SIG-M5 treated with dmso at 0.1 percent for 504 hours (cell line): ENCODE results near the gene TCF12.

Experiments used
- DNase-seq: peaks from one replicate; lab custom pipeline; 2025; ENCODE audit not compliant: unreplicated experiment; lab: John Stamatoyannopoulos, UW

The TCF12 gene

GRCh38 chr15:57310876-57311275 lies 392.4 kb downstream of the TCF12 start:
- DNase-seq, result no peak

GRCh38 chr15:57312006-57312317 lies 393.5 kb downstream of the TCF12 start:
- no peak for DNase-seq

GRCh38 chr15:57312318-57313133 lies 394.1 kb downstream of the TCF12 start:
- DNase-seq, result no peak

GRCh38 chr15:57313134-57313483 lies 394.7 kb downstream of the TCF12 start:
- DNase-seq, result no peak

GRCh38 chr15:57314221-57314620 lies 395.8 kb downstream of the TCF12 start:
- no peak for DNase-seq

GRCh38 chr15:57316451-57316850 lies 398.0 kb downstream of the TCF12 start:
- no peak for DNase-seq

GRCh38 chr15:57319226-57319918 lies 400.9 kb downstream of the TCF12 start:
- DNase-seq, result no peak

- no peak for DNase-seq
Measured at GRCh38 chr15:57319919-57320560, 401.6 kb downstream of the TCF12 start.

GRCh38 chr15:57320631-57321220 lies 402.3 kb downstream of the TCF12 start:
- DNase-seq, result no peak

GRCh38 chr15:57321485-57321884 lies 403.0 kb downstream of the TCF12 start:
- DNase-seq, result no peak

- DNase-seq, result no peak
Measured at GRCh38 chr15:57321973-57322601, 403.6 kb downstream of the TCF12 start.

GRCh38 chr15:57322602-57323250 lies 404.3 kb downstream of the TCF12 start:
- DNase-seq, result no peak

GRCh38 chr15:57323299-57323805 lies 404.9 kb downstream of the TCF12 start:
- no peak for DNase-seq

GRCh38 chr15:57323806-57324589 lies 405.6 kb downstream of the TCF12 start:
- no peak for DNase-seq

- no peak for DNase-seq
Measured at GRCh38 chr15:57324590-57324890, 406.1 kb downstream of the TCF12 start.

- DNase-seq, result no peak
Measured at GRCh38 chr15:57324944-57325679, 406.7 kb downstream of the TCF12 start.

- no peak for DNase-seq
Measured at GRCh38 chr15:57326196-57326595, 407.8 kb downstream of the TCF12 start.

- no peak for DNase-seq
Measured at GRCh38 chr15:57327985-57328471, 409.6 kb downstream of the TCF12 start.

- no peak for DNase-seq
Measured at GRCh38 chr15:57328479-57328878, 410.0 kb downstream of the TCF12 start.
